A549 (cell line): ENCODE results near the gene CDH22.

ENCODE experiments used
- CHD4 ChIP-seq: fragments of 200-600 bp; sonication (generic); IDR thresholded peaks from 2 replicates; pipeline ENCODE4 v1.6.1; 2016; ENCODE audit warnings: antibody characterized with exemption, mild to moderate bottlenecking, borderline replicate concordance
- EP300 ChIP-seq, 2 experiments: fragments of >200 bp; sonication (Bioruptor Twin); formaldehyde crosslinking; IDR thresholded peaks; 2 replicates in 1 of 2; 3 replicates in 1 of 2; pipeline ENCODE4 v1.6.1; 2016 to 2017
- JUN ChIP-seq, 2 experiments: fragments of >200 bp; sonication (Bioruptor Twin); formaldehyde crosslinking; IDR thresholded peaks; 2 replicates in 1 of 2; 3 replicates in 1 of 2; pipeline ENCODE4 v1.6.1; 2016 to 2017
- JUNB ChIP-seq: fragments of >200 bp; sonication (Bioruptor Twin); formaldehyde crosslinking; IDR thresholded peaks from 2 replicates; pipeline ENCODE4 v1.6.1; 2016
- MAFK ChIP-seq: fragments of 450-650 bp; IDR thresholded peaks from 2 replicates; pipeline ENCODE4 v1.6.1; 2014; ENCODE audit not compliant: partially characterized antibody
- RAD21 ChIP-seq, 2 experiments: fragments of >200 bp in 1 of 2; sonication (Bioruptor Twin) in 1 of 2; formaldehyde crosslinking in 1 of 2; IDR thresholded peaks in 1 of 2; conservative IDR thresholded peaks in 1 of 2; 2 replicates in 1 of 2; 3 replicates in 1 of 2; pipeline ENCODE4 v1.6.1; 2012 to 2018; ENCODE audit warnings: inconsistent platforms in 1 of 2
- TF ChIP-seq, protein P1 (sequence below): fragments of >200 bp; sonication (Bioruptor Twin); formaldehyde crosslinking; IDR thresholded peaks from 3 replicates; pipeline ENCODE4 v1.5.1; 2016
- TF ChIP-seq, protein P2 (sequence below): fragments of 450-650 bp; IDR thresholded peaks from 2 replicates; pipeline ENCODE4 v1.6.1; 2014; ENCODE audit warnings: antibody characterized with exemption

DNA sequence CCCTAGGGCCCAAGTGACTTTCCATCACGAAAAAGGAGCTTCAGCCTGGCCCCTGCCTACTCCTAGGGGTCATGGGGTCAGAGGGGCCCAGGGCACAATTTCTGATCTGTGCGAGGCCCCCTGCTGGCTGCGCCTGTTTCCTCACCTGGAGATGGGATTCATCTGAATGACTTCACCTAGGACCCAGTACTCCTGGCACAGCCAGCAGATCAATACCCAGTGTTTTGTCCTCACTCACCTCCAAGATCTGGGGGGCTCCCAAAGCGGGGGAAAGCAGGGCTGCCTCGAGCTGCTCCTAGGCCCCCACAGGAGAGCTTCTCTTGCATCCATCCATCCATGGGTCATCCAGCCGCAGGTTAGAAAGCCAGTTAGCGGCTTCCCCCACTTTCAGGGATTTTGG, 156.4 kb downstream of the CDH22 start:
- no peak for TF ChIP-seq JUNB
- TF ChIP-seq, protein P1, sequence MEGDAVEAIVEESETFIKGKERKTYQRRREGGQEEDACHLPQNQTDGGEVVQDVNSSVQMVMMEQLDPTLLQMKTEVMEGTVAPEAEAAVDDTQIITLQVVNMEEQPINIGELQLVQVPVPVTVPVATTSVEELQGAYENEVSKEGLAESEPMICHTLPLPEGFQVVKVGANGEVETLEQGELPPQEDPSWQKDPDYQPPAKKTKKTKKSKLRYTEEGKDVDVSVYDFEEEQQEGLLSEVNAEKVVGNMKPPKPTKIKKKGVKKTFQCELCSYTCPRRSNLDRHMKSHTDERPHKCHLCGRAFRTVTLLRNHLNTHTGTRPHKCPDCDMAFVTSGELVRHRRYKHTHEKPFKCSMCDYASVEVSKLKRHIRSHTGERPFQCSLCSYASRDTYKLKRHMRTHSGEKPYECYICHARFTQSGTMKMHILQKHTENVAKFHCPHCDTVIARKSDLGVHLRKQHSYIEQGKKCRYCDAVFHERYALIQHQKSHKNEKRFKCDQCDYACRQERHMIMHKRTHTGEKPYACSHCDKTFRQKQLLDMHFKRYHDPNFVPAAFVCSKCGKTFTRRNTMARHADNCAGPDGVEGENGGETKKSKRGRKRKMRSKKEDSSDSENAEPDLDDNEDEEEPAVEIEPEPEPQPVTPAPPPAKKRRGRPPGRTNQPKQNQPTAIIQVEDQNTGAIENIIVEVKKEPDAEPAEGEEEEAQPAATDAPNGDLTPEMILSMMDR, result peak; percentile 42
- TF ChIP-seq MAFK, result no peak
- TF ChIP-seq CHD4, result no peak
- TF ChIP-seq JUN (IDR thresholded peaks at IDR 0.05), result no peak
- TF ChIP-seq RAD21 (conservative IDR thresholded peaks at IDR 0.05 in 1 of 2, IDR thresholded peaks at IDR 0.05 in 1 of 2), result 0 out of 5 replicates have a peak, but pooled peaks of 1 of the 2 experiments have one; percentile 17
- no peak for TF ChIP-seq EP300 (IDR thresholded peaks at IDR 0.05)
- TF ChIP-seq, protein P2, sequence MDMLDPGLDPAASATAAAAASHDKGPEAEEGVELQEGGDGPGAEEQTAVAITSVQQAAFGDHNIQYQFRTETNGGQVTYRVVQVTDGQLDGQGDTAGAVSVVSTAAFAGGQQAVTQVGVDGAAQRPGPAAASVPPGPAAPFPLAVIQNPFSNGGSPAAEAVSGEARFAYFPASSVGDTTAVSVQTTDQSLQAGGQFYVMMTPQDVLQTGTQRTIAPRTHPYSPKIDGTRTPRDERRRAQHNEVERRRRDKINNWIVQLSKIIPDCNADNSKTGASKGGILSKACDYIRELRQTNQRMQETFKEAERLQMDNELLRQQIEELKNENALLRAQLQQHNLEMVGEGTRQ, result no peak
